IMR-90 (cell line): Measurements from ENCODE around the gene INPP5A. TPM values are rescaled to one million over a fixed set of nuclear protein-coding genes. Genes with fewer than 3 reads are reported as not detected.
"Not testable (repeated sequence)": the region's sequence is repeated elsewhere in the genome, so short reads cannot be mapped to it uniquely, and the experiment has no call there.

Experiments used
- ATAC-seq: fragments of 200-7000 bp; cut with Tn5 transposase; 2 replicates; pipeline ENCODE4 v1.9.1; 2020; ENCODE audit warnings: low read depth, mild to moderate bottlenecking, moderate library complexity
- BruUV-seq: library from RNA; stranded (reverse); fragments of 400-500 nt; replicated peaks from 2 replicates; lab custom pipeline; 2021; lab: Mats Ljungman, UMichigan
- CTCF ChIA-PET: fragments of 300-600 bp; formaldehyde crosslinking; extraction: SDS; loops from one replicate; lab custom pipeline; 2021; ENCODE audit warnings: antibody characterized with exemption; lab: Yijun Ruan, JAX
- POLR2A ChIA-PET: fragments of 300-600 bp; sonication (Branson Sonifier 250); formaldehyde crosslinking; loops from one replicate; lab custom pipeline; 2022; ENCODE audit warnings: antibody characterized with exemption; ENCODE audit not compliant: unreplicated experiment; lab: Charles Lee
- DNase-seq: peaks from one replicate; pipeline ENCODE4 v3.0.0; 2013
- H2AFZ ChIP-seq: replicated peaks from 2 replicates; pipeline ENCODE3; 2013; ENCODE audit warnings: low read length, mild to moderate bottlenecking; ENCODE audit not compliant: poor library complexity
- H2AK5ac ChIP-seq: 2 replicates; pipeline ENCODE4 v1.6.1; 2013; ENCODE audit warnings: low read depth, low read length, inconsistent platforms
- H2AK9ac ChIP-seq: replicated peaks from 2 replicates; pipeline ENCODE3; 2013; ENCODE audit warnings: mild to moderate bottlenecking, low read depth, low read length, moderate library complexity; ENCODE audit not compliant: poor library complexity
- H2BK120ac ChIP-seq: 2 replicates; pipeline ENCODE4 v1.6.1; 2013; ENCODE audit warnings: low read depth, low read length, inconsistent platforms
- H2BK15ac ChIP-seq: 3 replicates; pipeline ENCODE4 v1.6.1; 2013; ENCODE audit warnings: low read depth, low read length, inconsistent platforms
- H2BK20ac ChIP-seq: 2 replicates; pipeline ENCODE4 v1.6.1; 2013; ENCODE audit warnings: low read depth, mild to moderate bottlenecking, inconsistent platforms, low read length, moderate library complexity
- H2BK5ac ChIP-seq: 2 replicates; pipeline ENCODE4 v1.6.1; 2013; ENCODE audit warnings: mild to moderate bottlenecking, low read depth, low read length, inconsistent platforms; ENCODE audit not compliant: poor library complexity, severe bottlenecking
- H3K14ac ChIP-seq: replicated peaks from 2 replicates; pipeline ENCODE4 v1.6.1; 2013; ENCODE audit warnings: low read depth, low read length, inconsistent platforms
- H3K18ac ChIP-seq: 2 replicates; pipeline ENCODE4 v1.6.1; 2013; ENCODE audit warnings: low read depth, low read length, control low read depth
- H3K23ac ChIP-seq: 2 replicates; pipeline ENCODE4 v1.6.1; 2013; ENCODE audit warnings: low read depth, low read length, inconsistent platforms
- H3K27ac ChIP-seq: 2 replicates; pipeline ENCODE4 v1.5.1; 2013; ENCODE audit warnings: mild to moderate bottlenecking, control low read depth, low read length; ENCODE audit not compliant: insufficient read depth
- H3K27me3 ChIP-seq: 2 replicates; pipeline ENCODE4 v1.6.1; 2013; ENCODE audit warnings: low read length; ENCODE audit not compliant: control insufficient read depth, insufficient read depth
- H3K36me3 ChIP-seq: 2 replicates; pipeline ENCODE4 v1.6.1; 2013; ENCODE audit warnings: low read length, mixed read lengths; ENCODE audit not compliant: control insufficient read depth, insufficient read depth
- H3K4ac ChIP-seq: 2 replicates; pipeline ENCODE4 v1.6.1; 2013; ENCODE audit warnings: low read depth, low read length, inconsistent platforms
- H3K4me1 ChIP-seq: 2 replicates; pipeline ENCODE4 v1.6.1; 2013; ENCODE audit warnings: low read length, mixed read lengths; ENCODE audit not compliant: control insufficient read depth, insufficient read depth
- H3K4me2 ChIP-seq: 2 replicates; pipeline ENCODE4 v1.6.1; 2013; ENCODE audit warnings: low read depth, mild to moderate bottlenecking, control low read depth, low read length, moderate library complexity
- H3K4me3 ChIP-seq: 2 replicates; pipeline ENCODE4 v1.5.1; 2013; ENCODE audit warnings: low read depth, mild to moderate bottlenecking, control low read depth, low read length, moderate library complexity; ENCODE audit not compliant: insufficient read depth
- H3K56ac ChIP-seq: 2 replicates; pipeline ENCODE4 v1.6.1; 2013; ENCODE audit warnings: low read length, inconsistent platforms; ENCODE audit not compliant: insufficient read depth; ENCODE audit errors: extremely low read depth
- H3K79me1 ChIP-seq, 2 experiments: 2 replicates each; pipeline ENCODE4 v1.6.1; 2013; ENCODE audit warnings: low read length in 2 of 2, inconsistent platforms in 1 of 2, low read depth in 1 of 2
- H3K9ac ChIP-seq: 2 replicates; pipeline ENCODE4 v1.6.1; 2013; ENCODE audit warnings: low read depth, low read length, control low read depth
- H3K9me1 ChIP-seq: 2 replicates; pipeline ENCODE4 v1.6.1; 2013; ENCODE audit warnings: low read length, inconsistent platforms; ENCODE audit not compliant: insufficient read depth
- H3K9me3 ChIP-seq: 2 replicates; pipeline ENCODE4 v1.6.1; 2013; ENCODE audit warnings: low read length; ENCODE audit not compliant: control insufficient read depth, insufficient read depth
- H4K20me1 ChIP-seq: 2 replicates; pipeline ENCODE4 v1.6.1; 2013; ENCODE audit warnings: low read length, inconsistent platforms; ENCODE audit not compliant: insufficient read depth
- H4K5ac ChIP-seq: 2 replicates; pipeline ENCODE4 v1.6.1; 2013; ENCODE audit warnings: mild to moderate bottlenecking, low read depth, low read length, control low read depth
- H4K8ac ChIP-seq, 2 experiments: 2 replicates each; pipeline ENCODE4 v1.6.1; 2013; ENCODE audit warnings: low read depth in 2 of 2, low read length in 2 of 2, control low read depth in 1 of 2, inconsistent platforms in 1 of 2
- H4K91ac ChIP-seq: 2 replicates; pipeline ENCODE4 v1.6.1; 2013; ENCODE audit warnings: low read depth, low read length, inconsistent platforms; ENCODE audit not compliant: insufficient read depth
- WGBS, 2 experiments: methylation state at CpG; one replicate each; pipeline versions ENCODE4 v1.1.5 to v1.1.7; 2013; ENCODE audit warnings: missing lambda C conversion rate in 2 of 2; ENCODE audit not compliant: insufficient read length in 1 of 2; ENCODE audit errors: extremely low coverage in 2 of 2; 5-methylcytosine and 5-hydroxymethylcytosine counted together
- dilution Hi-C: fragments of 300-500 bp; cut with HindIII; formaldehyde crosslinking; loops from one replicate; pipeline ENCODE4 v1.14.3; 2018; ENCODE audit warnings: low sequenced_read_pairs; ENCODE audit not compliant: unreplicated experiment
- in situ Hi-C: fragments of 300-500 bp; cut with MboI; formaldehyde crosslinking; loops from 3 replicates; pipeline ENCODE4 v1.14.3; 2019; ENCODE audit warnings: low sequenced_read_pairs, inconsistent platforms, mixed read lengths
- intact Hi-C: fragments of 100-400 bp; cut with micrococcal nuclease; formaldehyde crosslinking; loops from 2 replicates; pipeline ENCODE4 v1.10.0; 2022
- polyA plus RNA-seq, 3 experiments: library from polyadenylated mRNA; depleted of rRNA; stranded (reverse); fragments of >200 nt; gene quantifications; 2 replicates each; pipeline ENCODE4 v1.2.3, GENCODE V29; 2012; ENCODE audit warnings: low replicate concordance in 1 of 3
- total RNA-seq: library from RNA; depleted of rRNA; stranded (reverse); fragments of >200 nt; gene quantifications from 2 replicates; pipeline ENCODE4 v1.2.3, GENCODE V29; 2012
- TF ChIP-seq, protein P1 (sequence below): fragments of 150-350 bp; IDR thresholded peaks from 2 replicates; pipeline ENCODE4 v1.6.1; 2017; ENCODE audit warnings: mild to moderate bottlenecking, antibody characterized with exemption, low read length, low read depth

The INPP5A gene
- total and polyA plus RNA-seq, 2 of the 4 experiments (the other 2 are of a cell fraction) = 21.4 to 36.7 TPM

DNA sequence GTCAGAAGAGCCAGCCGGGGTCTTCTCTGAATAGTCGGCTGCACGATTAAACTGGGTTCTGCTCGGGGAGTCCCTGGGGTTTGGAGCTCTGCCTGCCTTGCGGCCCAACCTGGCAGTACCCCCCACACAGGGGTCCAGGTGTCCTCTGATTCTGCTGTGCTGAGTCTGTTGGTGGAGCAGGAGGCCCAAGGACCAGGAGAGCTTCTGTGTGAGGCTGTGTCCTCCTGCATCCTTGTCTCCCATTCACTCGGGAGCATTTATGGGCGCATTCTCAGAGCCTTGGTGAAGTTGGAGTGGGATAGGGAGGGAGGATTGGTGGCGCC is 14.2 kb downstream of the INPP5A start (continued):
- TF ChIP-seq, protein P1, sequence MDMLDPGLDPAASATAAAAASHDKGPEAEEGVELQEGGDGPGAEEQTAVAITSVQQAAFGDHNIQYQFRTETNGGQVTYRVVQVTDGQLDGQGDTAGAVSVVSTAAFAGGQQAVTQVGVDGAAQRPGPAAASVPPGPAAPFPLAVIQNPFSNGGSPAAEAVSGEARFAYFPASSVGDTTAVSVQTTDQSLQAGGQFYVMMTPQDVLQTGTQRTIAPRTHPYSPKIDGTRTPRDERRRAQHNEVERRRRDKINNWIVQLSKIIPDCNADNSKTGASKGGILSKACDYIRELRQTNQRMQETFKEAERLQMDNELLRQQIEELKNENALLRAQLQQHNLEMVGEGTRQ = no peak

- BruUV-seq, CTCF ChIA-PET, H2AFZ ChIP-seq, H3K4ac ChIP-seq, H4K8ac ChIP-seq, DNase-seq, H3K18ac ChIP-seq, H3K56ac ChIP-seq, H3K27ac ChIP-seq, H3K9me3 ChIP-seq, H3K4me2 ChIP-seq, H2AK5ac ChIP-seq, H3K14ac ChIP-seq, H2AK9ac ChIP-seq, dilution Hi-C loops, H3K36me3 ChIP-seq, H4K91ac ChIP-seq, H2BK120ac ChIP-seq, H4K5ac ChIP-seq, H2BK5ac ChIP-seq, H3K9ac ChIP-seq, in situ Hi-C loops, H3K23ac ChIP-seq, H2BK15ac ChIP-seq, intact Hi-C loops, H3K4me3 ChIP-seq, H3K4me1 ChIP-seq, POLR2A ChIA-PET, H3K27me3 ChIP-seq, H2BK20ac ChIP-seq, ATAC-seq: not testable (repeated sequence)
- peaks cover 11% of the 10 kb centered on the region for H3K9me1 ChIP-seq
- H4K20me1 ChIP-seq = peaks cover 80% of the 10 kb centered on the region
- WGBS, 2 experiments = no CpG with 5 or more reads among the region's 6 CpGs
- peaks cover 15 to 68% of the 10 kb centered on the region in 2 experiments for H3K79me1 ChIP-seq
Measured at GRCh38 chr10:132552635-132553034, 15.0 kb downstream of the INPP5A start.

DNA sequence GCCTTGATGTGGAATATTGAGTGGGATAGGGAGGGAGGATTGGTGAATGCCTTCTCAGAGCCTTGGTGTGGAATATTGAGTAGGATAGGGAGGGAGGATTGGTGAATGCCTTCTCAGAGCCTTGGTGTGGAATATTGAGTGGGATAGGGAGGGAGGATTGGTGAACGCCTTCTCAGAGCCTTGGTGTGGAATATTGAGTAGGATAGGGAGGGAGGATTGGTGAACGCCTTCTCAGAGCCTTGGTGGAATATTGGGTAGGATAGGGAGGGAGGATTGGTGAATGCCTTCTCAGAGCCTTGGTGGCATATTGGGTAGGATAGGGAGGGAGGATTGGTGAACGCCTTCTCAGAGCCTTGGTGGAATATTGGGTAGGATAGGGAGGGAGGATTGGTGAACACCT is 16.0 kb downstream of the INPP5A start:
- H2AK9ac ChIP-seq, H3K18ac ChIP-seq, in situ Hi-C loops, H4K8ac ChIP-seq, H3K27ac ChIP-seq, ATAC-seq, H3K4me2 ChIP-seq, H3K9me3 ChIP-seq, H2AK5ac ChIP-seq, DNase-seq, BruUV-seq, H3K27me3 ChIP-seq, H2AFZ ChIP-seq, H3K23ac ChIP-seq, H3K4me3 ChIP-seq, H2BK20ac ChIP-seq, POLR2A ChIA-PET, H2BK120ac ChIP-seq, H4K91ac ChIP-seq, H2BK5ac ChIP-seq, H3K56ac ChIP-seq, H4K5ac ChIP-seq, H3K4me1 ChIP-seq, dilution Hi-C loops, H3K9ac ChIP-seq, CTCF ChIA-PET, H2BK15ac ChIP-seq, H3K4ac ChIP-seq, H3K36me3 ChIP-seq, H3K14ac ChIP-seq, intact Hi-C loops: not testable (repeated sequence)
- H4K20me1 ChIP-seq = peaks cover 79% of the 10 kb centered on the region
- peaks cover 15 to 67% of the 10 kb centered on the region in 2 experiments for H3K79me1 ChIP-seq
- peaks cover 11% of the 10 kb centered on the region for H3K9me1 ChIP-seq
- no CpG with 5 or more reads among the region's 3 CpGs for WGBS, 2 experiments
